HG03442 (cell line): Measurements from ENCODE around the gene MIEN1.
"Not testable (repeated sequence)": the region's sequence is repeated elsewhere in the genome, so short reads cannot be mapped to it uniquely, and the experiment has no call there.

Source experiments
- ATAC-seq: cut with Tn5 transposase; IDR thresholded peaks from one replicate; pipeline ENCODE4 v1.9.1; 2021; ENCODE audit warnings: mild to moderate bottlenecking, moderate library complexity; ENCODE audit not compliant: unreplicated experiment

MIEN1 gene, protein sequence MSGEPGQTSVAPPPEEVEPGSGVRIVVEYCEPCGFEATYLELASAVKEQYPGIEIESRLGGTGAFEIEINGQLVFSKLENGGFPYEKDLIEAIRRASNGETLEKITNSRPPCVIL

DNA sequence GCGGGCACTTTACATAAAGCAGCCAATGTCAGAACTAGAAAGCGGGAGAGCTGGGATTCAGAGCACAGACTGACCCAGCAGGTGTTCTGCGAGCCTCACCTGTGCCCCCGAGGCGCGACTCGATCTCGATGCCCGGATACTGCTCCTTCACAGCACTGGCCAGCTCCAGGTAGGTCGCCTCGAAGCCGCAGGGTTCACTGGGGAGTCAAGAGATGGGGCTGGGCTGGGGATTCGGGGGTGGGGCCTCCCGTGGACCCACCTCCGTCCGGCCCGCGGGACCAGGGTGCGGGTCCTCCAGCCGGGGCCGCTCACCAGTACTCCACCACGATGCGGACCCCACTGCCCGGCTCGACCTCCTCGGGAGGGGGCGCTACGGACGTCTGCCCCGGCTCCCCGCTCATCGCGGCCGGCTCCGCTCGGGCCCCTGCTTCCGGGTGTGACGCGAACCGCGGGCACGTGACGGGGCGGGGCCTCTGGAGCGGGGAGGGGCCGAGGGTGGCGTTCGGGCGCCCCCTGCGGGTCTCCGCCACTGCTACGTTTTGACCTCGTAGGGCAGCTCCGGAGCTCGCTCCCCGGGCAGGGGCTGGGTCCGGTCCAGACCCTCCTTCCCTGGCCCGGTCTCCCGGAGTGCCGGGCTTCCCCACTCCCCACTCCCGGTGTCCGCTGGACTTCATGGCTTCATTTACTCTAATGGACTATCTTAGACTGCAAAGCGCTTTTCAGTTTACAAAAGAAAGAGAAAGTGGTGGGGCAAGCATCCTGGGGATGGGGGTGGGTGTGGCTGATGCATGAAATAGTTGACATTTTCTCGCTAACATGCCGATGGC, at the start of gene MIEN1:
TSS of gene MIEN1 (minus strand) at position 438 of the 827 bp plus-strand sequence. CDS start at position 401, 37 bp downstream.
- peak; percentile 75 for ATAC-seq

- ATAC-seq = peak; percentile 40
These were observed 47.4 kb upstream of the MIEN1 start for GRCh38 chr17:39777534-39778365.

DNA sequence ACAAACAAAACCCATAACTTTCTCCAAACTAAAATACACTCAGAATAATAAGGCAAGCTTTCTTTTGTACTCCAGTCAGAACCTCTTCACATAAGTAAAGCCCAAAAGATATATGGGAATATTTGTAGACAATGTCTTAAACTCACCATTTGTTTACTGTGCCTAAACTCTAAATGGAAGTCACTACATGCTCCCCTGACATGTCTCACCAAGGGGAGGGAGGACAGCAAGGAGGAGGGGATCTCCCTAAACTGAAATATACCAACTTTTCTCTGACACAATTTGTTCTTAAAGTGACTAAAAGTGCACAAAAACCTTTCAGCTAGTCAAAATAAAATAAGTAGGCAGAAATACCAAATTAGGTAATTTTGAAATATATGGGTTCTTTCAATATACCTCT, 45.9 kb upstream of the MIEN1 start:
- no peak for ATAC-seq

GRCh38 chr17:39775031-39775430, 44.7 kb upstream of the MIEN1 start:
- ATAC-seq = no peak

GRCh38 chr17:39774047-39774446, 43.7 kb upstream of the MIEN1 start:
- ATAC-seq = no peak

- ATAC-seq = no peak
These were observed 42.9 kb upstream of the MIEN1 start for GRCh38 chr17:39772987-39773934.

DNA sequence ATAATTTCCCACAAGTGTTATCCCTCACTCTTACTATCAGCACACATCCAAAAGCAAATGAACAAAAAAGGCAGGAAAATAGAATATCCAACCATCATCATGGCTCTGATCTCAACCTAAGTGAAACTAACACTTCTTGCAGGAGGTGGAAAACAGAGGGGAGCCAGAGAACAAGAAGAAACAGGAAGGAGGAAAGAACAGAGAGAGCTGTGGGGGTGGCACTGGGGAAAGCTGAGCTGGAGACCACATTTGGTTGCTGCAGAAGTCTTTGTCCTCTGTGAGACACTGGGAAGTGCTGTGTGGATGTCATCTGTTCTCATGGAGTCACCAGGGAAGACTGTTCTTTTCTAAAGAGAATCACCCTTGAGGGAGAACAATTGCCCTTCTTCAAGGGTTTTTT, 42.1 kb upstream of the MIEN1 start:
- ATAC-seq = no peak

DNA sequence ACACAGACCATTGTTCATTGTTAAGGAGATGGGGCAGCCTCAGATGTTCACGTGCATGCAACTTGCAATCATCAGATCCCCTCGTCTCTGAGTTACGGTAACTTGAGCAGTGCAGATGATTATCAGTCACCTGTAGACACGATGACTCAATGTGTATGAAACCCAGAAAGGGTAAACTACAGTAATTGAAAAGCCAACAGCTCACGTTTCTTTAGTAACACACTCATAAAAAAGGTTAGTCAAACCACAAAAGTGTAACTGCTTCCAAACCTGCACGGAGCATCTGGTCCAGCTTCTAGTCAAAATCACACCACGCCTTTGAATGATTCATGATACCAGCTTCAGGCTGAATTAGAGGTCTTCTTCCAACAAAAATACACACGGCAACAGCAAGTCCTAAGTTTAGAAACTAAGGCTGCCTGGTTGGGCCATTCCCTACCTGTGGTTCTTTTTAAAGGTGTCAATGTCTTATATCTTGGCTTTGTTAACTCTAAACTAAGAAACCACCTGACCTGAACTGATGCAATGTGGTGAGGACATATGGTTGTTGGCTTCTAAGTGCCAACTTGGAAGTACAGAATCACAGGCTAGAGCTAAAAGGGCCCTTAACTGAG, 39.7 kb upstream of the MIEN1 start:
- ATAC-seq = peak; percentile 51

GRCh38 chr17:39767147-39767546, 36.8 kb upstream of the MIEN1 start:
- ATAC-seq = no peak

DNA sequence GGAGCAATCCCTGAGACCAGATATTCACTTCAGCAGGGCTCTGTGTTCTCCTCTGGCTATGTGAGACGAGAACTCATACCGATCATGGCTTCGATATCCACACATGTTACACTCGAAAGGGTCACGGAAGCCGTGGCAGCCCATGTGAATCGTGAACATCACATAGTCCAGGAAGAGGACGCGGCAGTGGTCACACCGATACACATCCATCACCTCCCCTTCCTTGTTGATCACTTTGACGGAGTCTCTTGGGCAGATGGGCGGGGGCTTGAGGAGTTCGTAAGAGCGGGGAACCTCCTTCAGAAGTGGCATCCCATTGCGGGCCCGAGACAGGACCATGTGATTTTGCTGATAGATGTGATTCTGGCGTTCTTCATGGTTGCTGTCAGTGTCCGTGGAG, 35.4 kb upstream of the MIEN1 start:
- no peak for ATAC-seq

DNA sequence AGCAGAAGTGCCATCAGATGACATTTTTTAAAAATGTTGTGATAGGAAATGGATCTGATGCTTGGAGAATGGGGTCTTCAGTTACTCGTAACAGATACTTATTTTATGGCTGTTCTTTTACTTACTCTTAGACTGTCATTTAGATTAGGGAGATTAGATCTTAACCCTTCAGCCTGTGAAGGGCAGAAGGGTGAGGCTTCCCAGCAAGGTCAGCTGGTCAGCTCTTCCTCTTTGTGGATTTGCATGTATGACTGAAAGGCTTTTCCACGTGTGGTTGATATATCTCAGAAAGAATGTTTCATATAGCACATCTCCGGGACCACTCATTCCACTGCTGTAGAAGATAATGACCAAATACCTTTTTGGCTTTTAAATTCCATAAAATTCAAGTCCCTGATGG, 34.8 kb upstream of the MIEN1 start:
- ATAC-seq = no peak

GRCh38 chr17:39764171-39764570, 33.8 kb upstream of the MIEN1 start:
- not testable (repeated sequence) for ATAC-seq

DNA sequence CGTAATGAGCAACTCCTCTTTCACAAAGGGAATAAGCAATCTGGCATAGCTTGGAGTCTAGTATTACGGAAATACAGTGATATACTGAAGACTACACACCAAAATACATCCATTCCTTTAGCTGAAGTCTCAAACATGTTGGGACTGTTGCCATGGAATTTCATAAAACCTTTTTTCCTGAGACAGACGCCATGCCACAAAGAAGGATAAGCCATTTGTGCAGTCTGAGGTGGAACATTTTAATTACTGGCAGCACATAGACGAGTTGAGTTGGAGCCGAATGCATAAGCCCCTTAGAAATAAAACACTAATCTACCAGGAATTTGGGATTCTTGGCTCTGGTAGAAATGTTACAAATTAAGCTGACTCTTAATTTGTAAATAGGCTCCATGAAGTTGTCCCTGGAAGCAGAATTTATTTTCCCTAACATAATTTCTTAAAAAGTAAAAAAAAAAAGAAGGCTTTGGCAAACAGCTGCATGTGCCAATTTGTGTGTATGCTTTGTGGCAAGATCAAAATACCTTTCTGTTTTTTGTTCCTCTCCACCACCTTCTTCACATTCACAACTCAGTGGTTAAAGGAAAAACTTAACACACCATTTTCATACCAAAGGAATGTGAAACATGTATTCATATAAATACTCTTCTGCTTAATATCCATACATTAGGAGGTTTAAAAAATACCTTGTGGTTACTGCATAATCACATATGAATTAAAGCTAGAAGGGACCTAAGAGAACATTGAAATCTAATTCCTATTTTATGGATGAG, 32.9 kb upstream of the MIEN1 start:
- no peak for ATAC-seq

DNA sequence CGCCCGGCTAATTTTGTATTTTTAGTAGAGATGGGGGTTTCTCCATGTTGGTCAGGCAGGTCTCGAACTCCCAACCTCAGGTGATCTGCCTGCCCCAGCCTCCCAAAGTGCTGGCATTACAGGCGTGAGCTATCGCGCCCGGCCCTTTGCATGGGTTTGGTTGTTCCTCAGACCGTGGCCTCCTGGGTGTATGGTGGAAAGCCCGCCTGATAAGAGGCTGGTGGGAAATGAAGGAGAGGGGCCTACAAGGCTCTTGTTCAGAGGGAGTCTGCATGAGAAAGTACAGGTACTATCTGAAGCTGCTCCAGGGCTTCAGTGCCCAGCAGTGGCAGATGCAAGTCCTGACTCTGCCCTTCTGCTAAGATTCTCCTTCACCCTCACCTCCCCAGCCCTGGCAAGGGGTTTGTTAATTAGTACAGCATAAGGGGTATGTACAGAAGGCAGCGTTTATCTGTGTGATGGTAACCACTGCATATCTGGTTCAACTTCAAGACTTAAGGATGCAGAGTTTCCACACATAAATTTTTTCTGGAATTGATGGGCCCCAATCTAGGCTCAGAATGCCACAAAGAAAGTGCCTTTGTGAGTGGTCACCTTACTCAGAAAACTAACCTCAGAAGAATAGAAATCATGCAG, 31.6 kb upstream of the MIEN1 start:
- no peak for ATAC-seq

DNA sequence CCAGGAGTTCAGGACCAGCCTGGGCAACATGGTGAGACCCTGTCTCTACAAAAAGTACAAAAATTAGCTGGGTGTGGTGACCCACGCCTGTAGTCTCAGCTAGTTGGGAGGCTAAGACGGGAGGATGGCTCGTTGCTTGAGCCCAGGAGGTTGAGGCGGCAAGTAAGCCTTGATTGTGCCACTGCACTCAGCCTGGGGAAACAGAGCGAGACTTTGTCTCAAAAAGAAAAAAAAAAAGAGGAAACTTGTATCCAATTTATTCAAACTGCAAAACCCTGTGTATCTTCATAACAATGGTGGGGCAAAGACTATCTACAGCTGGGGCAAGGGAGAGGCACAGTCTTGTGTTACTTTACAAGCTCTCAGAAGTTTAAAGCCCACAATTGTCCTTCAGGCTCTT, 28.9 kb upstream of the MIEN1 start:
- no peak for ATAC-seq

DNA sequence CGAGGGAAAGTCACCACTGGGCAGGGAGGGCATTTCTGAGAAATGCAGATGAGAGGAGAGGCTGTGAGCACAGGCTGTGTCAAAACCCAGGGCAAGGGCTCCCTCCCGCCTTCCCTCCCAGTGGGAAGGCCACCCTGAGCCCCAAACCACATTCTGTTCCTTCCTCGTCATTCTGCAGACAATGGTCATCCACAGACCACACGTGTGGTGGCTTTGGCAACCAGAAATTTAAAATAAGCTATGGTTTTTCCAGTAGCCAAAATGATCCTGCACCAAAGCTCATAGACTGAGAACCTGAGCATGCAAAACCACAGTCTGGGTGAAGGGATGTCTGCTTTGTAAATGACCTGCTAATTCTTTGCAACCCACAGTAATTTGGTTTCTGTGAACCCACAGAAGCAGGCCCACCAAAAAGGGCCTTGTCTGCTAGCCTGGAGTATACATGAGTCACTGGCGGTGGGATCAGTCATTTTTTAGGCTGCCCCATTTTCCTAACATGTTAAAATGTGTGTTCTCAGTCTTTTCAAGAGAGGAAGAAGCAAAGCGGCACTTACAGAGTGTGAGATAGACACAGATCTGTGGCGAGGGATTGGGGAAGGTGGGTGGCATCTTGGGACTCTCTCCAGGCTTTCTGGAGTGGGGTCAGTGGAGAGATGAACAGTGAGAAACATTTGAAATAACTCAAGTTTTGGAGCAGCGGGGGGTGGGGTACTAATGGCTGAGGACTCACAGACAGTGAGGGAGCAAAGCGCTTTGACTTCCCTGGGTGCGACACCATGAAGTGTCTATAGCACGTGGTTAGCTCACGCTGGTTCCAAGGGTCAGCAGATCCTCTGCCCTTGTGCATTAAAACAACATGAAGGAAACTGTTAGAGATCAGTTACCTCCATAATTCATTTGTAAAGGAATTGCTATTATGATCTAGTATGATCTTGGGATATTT, 27.9 kb upstream of the MIEN1 start:
- ATAC-seq = no peak

- ATAC-seq = no peak
These were observed 26.9 kb upstream of the MIEN1 start for GRCh38 chr17:39757176-39757662.
